AG09309 (cell line): ENCODE data around the gene RABGAP1L.

ENCODE experiments used
- DNase-seq: peaks from one replicate; pipeline ENCODE4 v3.0.0-alpha.2; 2010; ENCODE audit warnings: low read depth
- H3K4me3 ChIP-seq: 2 replicates; pipeline ENCODE4 v1.5.1; 2011; ENCODE audit warnings: mild to moderate bottlenecking, low read depth, low read length, moderate library complexity; ENCODE audit not compliant: control insufficient read depth
- TF ChIP-seq, protein P1 (sequence below): IDR thresholded peaks from 2 replicates; pipeline ENCODE4 v1.5.1; 2011; ENCODE audit warnings: mild to moderate bottlenecking, low read depth, low read length, inconsistent platforms; ENCODE audit not compliant: insufficient read depth, control insufficient read depth; ENCODE audit errors: missing control alignments

The RABGAP1L gene

GRCh38 chr1:174425121-174425520, 265.8 kb downstream of the RABGAP1L start:
- no peak for DNase-seq
- TF ChIP-seq, protein P1, sequence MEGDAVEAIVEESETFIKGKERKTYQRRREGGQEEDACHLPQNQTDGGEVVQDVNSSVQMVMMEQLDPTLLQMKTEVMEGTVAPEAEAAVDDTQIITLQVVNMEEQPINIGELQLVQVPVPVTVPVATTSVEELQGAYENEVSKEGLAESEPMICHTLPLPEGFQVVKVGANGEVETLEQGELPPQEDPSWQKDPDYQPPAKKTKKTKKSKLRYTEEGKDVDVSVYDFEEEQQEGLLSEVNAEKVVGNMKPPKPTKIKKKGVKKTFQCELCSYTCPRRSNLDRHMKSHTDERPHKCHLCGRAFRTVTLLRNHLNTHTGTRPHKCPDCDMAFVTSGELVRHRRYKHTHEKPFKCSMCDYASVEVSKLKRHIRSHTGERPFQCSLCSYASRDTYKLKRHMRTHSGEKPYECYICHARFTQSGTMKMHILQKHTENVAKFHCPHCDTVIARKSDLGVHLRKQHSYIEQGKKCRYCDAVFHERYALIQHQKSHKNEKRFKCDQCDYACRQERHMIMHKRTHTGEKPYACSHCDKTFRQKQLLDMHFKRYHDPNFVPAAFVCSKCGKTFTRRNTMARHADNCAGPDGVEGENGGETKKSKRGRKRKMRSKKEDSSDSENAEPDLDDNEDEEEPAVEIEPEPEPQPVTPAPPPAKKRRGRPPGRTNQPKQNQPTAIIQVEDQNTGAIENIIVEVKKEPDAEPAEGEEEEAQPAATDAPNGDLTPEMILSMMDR = no peak
- H3K4me3 ChIP-seq = no peak overlapping the region

- TF ChIP-seq, protein P1 = no peak
- DNase-seq = no peak
- H3K4me3 ChIP-seq = no peak overlapping the region
Observed at GRCh38 chr1:174426153-174426552, 266.8 kb downstream of the RABGAP1L start.

DNA sequence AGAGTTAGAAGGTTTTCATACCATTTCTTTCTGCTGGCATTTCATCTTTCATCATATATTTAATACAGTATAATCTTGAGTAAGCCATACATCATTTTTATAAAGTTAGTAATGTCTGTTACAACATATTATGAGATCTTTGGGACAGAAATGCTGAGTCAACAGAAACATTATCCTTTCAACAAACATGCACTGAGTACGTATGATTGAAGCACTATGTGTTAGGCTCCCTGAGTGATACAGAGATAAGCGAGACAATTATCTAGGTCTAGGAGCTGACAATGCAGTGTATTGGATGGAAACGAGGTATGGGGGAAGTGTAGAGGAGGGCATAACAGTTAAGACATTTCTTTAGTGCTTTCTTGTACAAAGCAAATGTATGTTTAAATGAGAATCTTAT, 268.7 kb downstream of the RABGAP1L start:
- DNase-seq = no peak
- H3K4me3 ChIP-seq = no peak overlapping the region
- TF ChIP-seq, protein P1 = no peak

DNA sequence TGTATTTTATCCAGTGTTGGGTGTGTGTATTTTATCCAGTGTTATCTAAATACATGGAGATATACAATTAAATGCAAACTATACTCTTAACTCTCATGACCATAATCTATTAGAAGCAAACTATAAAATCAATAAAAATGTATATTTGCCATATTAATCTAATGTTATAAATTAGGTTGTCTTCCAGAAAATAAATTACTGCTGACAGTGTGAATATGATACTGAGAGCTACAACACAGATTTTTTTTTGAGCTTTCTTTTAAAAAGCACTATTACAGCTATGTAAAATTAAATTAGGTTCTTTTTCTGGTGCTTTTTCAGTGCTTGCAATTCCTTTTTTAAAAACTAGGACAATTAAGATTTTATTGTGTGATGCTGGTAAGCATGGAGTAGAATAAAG, 269.4 kb downstream of the RABGAP1L start:
- TF ChIP-seq, protein P1 = no peak
- DNase-seq = no peak
- no peak overlapping the region for H3K4me3 ChIP-seq

- TF ChIP-seq, protein P1 = no peak
- no peak overlapping the region for H3K4me3 ChIP-seq
- DNase-seq = peak; percentile 7
Observed at GRCh38 chr1:174433451-174433850, 274.1 kb downstream of the RABGAP1L start.

- no peak overlapping the region for H3K4me3 ChIP-seq
- TF ChIP-seq, protein P1 = no peak
- no peak for DNase-seq
Observed at GRCh38 chr1:174445351-174445750, 286.0 kb downstream of the RABGAP1L start.

GRCh38 chr1:174445817-174446216, 286.5 kb downstream of the RABGAP1L start:
- TF ChIP-seq, protein P1 = no peak
- DNase-seq = no peak

More at GRCh38 chr1:174445817-174446216, 286.5 kb downstream of the RABGAP1L start:
- no peak overlapping the region for H3K4me3 ChIP-seq
